ENCODE results near the gene PRIM2.
"Not testable (repeated sequence)": the region's sequence is repeated elsewhere in the genome, so short reads cannot be mapped to it uniquely, and the experiment has no call there.

PRIM2 gene

GRCh38 chr6:57449496-57450066 lies 132.2 kb downstream of the PRIM2 start:
- DNase-seq: not testable (repeated sequence)

- DNase-seq: not testable (repeated sequence)
Measured at GRCh38 chr6:57459781-57460180, 142.4 kb downstream of the PRIM2 start.

GRCh38 chr6:57461022-57461421 lies 143.6 kb downstream of the PRIM2 start:
- not testable (repeated sequence) for DNase-seq

DNA sequence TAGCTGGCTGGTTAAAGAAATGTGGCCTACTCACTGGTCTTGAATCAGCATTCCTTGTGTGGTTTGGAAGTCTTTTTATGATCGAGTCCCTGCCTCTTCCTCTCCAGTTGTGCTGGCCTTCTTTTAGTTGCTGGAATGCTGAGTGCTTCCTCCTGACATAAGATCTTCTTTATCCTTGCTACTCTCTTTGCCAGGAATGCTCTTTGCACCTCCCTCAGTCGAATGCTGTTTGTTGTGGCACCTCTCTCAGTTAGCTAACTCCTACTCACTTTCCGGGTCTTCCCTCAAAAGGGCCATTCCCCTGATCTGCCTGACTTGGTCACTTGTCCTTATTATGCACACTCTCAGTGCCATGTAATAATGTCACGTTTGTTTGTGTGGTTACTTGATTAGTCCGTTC lies 146.4 kb downstream of the PRIM2 start:
- peak; percentile 41 for DNase-seq

- DNase-seq: not testable (repeated sequence)
Measured at GRCh38 chr6:57465968-57466367, 148.5 kb downstream of the PRIM2 start.

GRCh38 chr6:57469072-57469471 lies 151.6 kb downstream of the PRIM2 start:
- no peak for DNase-seq

DNA sequence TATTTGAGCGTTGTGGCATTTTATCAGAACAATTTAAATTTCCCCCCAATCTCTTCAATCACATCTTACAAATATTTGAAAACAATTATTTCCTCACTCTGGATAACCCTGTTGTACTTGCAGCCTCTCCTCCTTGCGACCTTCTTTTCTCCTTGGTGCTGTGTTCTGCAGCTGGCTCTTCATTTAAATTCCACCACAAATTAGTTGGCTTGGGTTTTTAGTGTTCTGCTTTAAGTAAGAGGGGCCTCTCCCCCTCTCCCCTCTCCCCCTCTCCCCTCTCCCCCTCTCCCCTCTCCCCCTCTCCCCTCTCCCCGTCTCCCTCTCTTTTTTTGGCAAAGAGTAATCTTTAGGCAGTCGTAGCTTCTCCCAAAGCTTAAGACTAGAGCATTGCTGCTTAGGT lies 152.7 kb downstream of the PRIM2 start:
- not testable (repeated sequence) for DNase-seq

DNA sequence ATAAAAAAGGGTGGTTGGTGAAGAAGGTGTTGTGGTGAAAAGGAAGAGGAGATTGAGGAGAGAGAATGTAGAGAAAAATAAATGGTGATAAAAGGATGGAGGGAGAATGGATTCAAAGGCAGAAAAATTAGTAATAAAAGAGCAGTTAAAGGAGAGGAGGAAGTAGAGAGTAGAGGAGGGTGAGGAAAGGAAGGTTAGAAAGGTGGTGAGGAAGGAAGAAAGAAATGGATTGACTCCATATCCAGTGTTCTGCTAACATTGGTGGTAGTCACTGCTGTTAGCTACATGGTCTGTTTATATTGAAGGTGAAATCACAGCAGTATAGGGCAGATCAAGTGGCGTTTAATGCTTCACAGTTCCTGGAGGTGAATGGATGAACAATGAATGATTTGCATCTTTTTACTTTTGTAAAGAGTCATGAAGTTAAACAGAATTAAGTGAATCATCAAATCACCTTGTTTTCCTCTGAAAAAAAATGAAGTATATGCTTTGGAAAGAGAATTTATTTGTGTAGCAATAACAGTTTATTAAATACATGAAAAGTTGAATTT lies 154.0 kb downstream of the PRIM2 start:
- not testable (repeated sequence) for DNase-seq

GRCh38 chr6:57472861-57473362 lies 155.5 kb downstream of the PRIM2 start:
- DNase-seq: peak; percentile 99

- peak; percentile 92 for DNase-seq
Measured at GRCh38 chr6:57474862-57475475, 157.5 kb downstream of the PRIM2 start.

GRCh38 chr6:57475656-57476055 lies 158.2 kb downstream of the PRIM2 start:
- peak; percentile 52 for DNase-seq

GRCh38 chr6:57480194-57480593 lies 162.8 kb downstream of the PRIM2 start:
- not testable (repeated sequence) for DNase-seq

- DNase-seq: not testable (repeated sequence)
Measured at GRCh38 chr6:57481121-57481520, 163.7 kb downstream of the PRIM2 start.

DNA sequence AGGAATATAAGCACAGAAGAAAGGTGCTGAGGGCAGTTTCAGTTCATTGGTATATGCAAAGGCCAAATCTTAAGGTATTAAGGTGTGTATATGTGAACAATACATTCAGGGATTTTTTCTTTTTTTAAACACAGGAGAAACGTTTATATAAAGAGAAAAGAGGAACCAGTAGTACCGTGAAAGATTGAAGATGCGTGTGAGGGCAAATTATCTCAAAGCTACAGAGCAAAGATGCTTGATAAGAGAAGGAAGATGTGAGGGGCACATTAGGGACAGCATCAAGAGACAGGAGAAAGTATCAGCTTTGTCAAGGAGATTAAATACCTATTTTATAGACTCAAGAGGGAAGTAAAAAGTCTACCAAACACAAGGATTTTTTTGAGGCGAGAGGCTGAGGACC lies 165.0 kb downstream of the PRIM2 start:
- DNase-seq: not testable (repeated sequence)

DNA sequence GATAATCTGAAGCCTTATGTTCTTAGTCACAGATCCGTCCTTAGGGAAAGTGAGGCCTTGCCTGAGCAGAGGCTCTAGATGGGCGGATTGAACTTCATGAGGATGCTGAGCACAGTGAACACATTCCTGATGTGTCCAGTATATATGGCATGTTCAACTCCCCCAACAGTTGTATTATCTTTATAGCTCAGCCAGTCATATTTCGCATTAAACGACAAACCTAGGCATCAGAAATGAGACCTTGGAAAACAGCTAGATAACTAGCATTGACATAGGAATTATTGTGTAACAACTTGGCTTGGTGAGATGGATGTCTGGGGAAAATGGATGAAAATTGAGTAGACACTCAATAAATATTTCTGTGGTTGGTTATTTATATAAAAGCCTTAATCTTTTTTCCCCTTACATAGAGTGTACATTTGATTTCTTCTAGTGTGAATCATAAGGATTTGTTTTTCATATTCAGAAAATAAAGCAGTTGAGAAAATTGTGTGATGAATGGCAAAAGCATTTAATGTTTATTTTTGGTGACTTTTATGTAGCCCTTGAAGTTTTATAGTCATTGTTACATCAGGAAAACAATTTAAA lies 169.2 kb downstream of the PRIM2 start:
- peak; percentile 77 for DNase-seq

- peak; percentile 23 for DNase-seq
Measured at GRCh38 chr6:57488551-57488950, 171.1 kb downstream of the PRIM2 start.

- not testable (repeated sequence) for DNase-seq
Measured at GRCh38 chr6:57489887-57490286, 172.5 kb downstream of the PRIM2 start.

GRCh38 chr6:57491795-57492194 lies 174.4 kb downstream of the PRIM2 start:
- not testable (repeated sequence) for DNase-seq

GRCh38 chr6:57496251-57496650 lies 178.8 kb downstream of the PRIM2 start:
- DNase-seq: not testable (repeated sequence)

GRCh38 chr6:57500368-57501021 lies 183.1 kb downstream of the PRIM2 start:
- DNase-seq: peak; percentile 83

- DNase-seq: not testable (repeated sequence)
Measured at GRCh38 chr6:57502387-57502786, 185.0 kb downstream of the PRIM2 start.

DNA sequence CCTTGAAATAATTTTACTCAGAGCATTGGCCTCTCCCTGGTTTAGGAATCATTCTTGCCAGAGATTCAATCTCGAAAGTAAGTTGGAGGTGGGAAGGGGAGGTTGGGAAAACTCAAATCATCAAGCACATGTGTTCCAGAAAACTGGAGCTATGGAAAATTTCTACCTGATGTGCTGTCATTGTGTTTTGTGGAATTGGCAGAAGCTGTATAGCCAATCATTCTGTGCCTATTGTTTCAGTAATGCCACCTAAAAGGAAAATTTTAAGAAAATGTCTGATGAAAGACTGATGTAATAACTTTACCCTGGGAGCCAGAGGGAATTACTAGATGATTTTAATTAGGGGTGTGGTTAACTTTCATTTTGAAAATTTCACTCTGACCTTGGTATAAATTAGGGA lies 187.8 kb downstream of the PRIM2 start:
- peak; percentile 41 for DNase-seq

- DNase-seq: not testable (repeated sequence)
Measured at GRCh38 chr6:57510390-57510789, 193.0 kb downstream of the PRIM2 start.

All from fibroblast of skin of abdomen (primary cell).